GM21367 (cell line): ENCODE measurements around the gene ABCA8.

Source experiments
- ATAC-seq: cut with Tn5 transposase; IDR thresholded peaks from one replicate; pipeline ENCODE4 v1.9.1; 2021; ENCODE audit not compliant: unreplicated experiment

Gene ABCA8

DNA sequence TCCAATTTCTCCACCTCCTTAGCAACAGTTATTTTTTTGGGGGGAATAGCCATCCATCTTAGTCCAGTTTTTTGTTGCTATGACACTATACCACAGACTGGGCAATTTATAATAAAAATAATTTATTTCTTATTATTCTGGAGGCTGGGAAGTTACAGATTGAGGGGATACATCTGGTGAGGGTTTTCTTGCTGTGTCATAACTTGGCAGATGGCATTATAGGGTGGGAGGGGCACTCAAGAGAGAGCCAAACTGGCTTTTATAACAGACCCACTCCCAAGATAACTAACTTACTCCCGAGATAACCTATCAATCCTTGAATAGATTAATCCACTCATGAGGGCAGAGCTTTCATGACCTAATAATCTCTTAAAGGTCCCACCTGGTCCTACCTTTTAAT is 84.2 kb downstream of the ABCA8 start:
- no peak for ATAC-seq

DNA sequence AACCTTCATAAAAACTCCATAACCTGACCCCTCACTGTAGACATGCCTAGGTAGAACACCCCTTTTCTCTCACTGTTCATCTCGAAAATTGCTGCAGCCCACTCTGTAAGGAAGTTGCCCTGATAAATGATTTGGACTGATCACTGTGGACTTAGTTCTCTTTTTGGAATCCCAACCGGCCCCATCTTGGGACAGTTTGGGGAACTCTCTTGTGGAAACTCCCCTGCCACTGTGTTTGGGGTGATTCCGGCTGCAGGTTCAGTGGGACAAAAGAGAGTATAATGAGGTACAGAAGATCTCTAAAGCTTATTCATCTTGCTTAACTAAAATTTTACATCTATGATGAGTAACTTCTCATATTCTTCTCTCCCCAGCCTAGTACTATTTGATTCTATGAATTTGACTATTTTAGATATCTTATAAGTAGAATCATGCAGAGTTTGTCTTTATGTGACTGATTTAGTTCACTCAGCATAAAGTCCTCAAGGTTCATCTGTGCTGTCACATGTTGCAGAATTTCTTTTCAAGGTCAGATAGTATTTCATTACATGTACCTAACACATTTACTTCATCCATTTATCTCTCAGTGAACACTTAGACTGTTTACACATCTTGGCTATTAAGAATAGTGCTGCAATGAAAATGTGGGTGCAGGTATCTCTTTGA is 84.9 kb downstream of the ABCA8 start:
- ATAC-seq, result no peak

DNA sequence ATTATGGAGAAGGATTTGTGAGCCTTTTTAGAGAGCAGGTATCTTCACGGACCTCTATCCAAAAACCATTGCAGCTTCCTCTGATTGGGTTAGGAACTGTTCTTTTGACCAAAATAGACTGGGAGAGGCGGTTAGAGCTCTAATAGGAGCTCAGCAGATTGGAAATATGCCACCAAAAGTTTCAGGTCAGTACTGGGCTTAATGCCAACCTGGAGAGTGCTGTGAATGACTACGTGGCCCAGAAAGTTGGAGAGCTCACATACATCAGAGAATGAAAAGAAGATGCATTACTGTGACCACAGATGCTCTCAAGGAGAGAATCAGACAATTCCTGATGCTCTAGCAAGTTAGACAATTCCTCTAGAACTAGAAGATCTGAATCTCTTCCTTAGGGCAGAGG is 86.5 kb downstream of the ABCA8 start:
- ATAC-seq, result no peak

DNA sequence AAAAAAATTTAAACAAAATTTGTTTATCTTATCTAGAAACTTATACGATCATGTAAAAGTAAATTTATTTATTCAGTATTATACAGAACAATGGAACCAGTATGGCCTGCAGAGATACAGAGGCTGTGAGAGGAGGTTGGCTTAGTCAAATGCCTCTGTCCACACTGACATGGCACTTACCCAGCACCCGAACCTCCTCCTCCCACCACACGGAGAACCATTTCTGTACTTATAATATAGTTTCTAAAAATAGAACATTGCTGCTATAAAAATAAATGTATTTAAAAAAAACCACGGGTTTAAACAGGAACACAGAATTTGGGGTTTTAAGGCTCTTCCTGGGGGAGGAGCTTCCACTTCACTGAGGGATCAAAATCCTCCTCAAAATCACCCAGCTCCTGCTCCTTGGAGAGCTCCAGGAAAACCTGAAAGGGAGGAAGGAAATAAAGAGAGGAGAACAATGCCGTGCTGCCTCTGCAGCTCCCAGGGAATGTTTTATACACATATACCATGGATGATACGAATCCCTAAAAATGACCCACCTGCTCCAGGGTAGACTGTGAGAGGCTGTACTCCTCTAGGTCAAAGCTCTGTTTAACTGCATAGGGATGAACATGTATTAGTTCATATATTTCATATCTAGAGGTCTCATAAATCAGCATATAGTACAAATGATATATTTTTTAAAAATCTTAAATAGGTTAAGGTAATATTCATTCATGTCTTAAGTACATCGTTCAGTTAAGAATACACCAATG is 87.3 kb downstream of the ABCA8 start:
- no peak for ATAC-seq

- ATAC-seq, result no peak
These were observed 89.6 kb downstream of the ABCA8 start for GRCh38 chr17:68865584-68865983.

- ATAC-seq, result no peak
These were observed 92.0 kb downstream of the ABCA8 start for GRCh38 chr17:68863091-68863652.

DNA sequence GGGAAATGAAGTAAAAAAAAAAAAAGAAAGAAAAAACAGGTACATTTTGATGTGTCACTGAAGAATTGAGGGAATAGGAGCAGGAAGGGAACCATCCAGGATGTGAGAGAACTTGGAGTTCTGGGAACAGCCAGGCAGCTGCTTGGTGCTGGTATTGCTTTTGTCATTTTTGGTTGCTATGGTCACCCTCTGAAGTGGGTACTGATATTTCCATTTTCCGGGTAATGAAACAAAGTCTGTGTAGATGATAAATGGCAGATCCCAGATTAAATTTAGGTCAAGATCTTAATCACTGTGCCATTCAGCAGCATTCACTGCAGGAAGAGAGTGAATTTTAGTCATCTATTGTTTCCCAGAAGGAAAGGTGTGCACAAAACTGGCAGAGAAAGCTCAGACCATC is 93.6 kb downstream of the ABCA8 start:
- ATAC-seq, result no peak

GRCh38 chr17:68860941-68861340 is 94.3 kb downstream of the ABCA8 start:
- ATAC-seq, result no peak

DNA sequence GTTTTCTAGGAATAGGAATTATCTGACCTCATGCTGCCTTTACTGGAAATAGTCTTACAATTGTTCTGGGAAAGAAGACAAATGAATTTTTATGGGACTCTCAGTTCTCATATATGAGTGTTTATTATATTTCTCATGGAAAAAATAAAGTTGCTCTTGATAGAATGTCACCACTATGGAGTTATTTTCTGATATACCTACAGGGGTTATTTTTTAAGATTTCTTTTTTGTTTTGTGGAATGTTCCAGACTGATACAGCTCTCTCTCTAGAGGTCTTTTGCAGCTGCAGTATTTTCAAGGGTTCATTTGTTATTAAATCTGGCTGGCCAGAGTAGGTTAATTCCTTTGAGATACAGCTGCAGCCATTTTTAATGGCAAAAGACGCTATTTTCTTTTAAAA is 100.7 kb downstream of the ABCA8 start:
- no peak for ATAC-seq

DNA sequence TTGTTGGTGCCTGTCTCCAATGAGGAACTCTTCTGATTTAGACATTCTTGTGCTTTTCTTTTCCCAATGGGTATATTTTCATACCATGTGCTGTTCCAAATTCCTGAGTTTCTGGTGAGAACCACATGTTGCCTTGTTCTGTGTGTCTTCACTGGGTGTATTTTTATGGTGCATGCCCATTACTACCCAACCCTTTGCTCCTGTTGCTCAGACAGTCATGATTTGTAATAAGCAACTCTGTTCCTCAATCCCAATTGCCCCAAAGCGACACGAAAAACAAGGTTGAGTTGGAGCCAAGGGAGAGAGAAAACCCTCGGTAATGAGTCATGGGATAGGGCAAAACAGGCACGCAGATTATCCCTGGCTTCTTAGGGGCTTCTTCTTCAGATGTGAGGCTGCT is 101.8 kb downstream of the ABCA8 start:
- ATAC-seq, result no peak

DNA sequence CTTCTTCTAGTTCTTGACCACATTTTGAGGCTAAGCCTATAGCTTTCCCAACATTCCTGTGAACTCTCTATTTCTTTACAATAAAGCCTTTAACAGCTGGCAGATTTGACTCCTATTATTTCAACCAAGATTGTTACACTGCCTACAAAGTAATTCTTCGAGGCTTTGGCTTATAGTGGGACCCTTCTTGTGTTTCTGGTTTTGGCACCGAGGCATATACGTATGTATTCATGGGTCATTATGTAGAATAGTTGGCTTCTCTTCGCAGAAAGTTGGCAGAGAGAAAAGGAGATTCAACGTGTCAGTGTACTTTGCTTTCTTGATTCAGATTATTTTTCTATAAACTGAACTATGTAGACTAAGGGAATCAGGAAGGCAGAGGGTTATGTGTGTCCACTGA is 102.2 kb downstream of the ABCA8 start:
- no peak for ATAC-seq

- no peak for ATAC-seq
These were observed 103.3 kb downstream of the ABCA8 start for GRCh38 chr17:68851890-68852289.

DNA sequence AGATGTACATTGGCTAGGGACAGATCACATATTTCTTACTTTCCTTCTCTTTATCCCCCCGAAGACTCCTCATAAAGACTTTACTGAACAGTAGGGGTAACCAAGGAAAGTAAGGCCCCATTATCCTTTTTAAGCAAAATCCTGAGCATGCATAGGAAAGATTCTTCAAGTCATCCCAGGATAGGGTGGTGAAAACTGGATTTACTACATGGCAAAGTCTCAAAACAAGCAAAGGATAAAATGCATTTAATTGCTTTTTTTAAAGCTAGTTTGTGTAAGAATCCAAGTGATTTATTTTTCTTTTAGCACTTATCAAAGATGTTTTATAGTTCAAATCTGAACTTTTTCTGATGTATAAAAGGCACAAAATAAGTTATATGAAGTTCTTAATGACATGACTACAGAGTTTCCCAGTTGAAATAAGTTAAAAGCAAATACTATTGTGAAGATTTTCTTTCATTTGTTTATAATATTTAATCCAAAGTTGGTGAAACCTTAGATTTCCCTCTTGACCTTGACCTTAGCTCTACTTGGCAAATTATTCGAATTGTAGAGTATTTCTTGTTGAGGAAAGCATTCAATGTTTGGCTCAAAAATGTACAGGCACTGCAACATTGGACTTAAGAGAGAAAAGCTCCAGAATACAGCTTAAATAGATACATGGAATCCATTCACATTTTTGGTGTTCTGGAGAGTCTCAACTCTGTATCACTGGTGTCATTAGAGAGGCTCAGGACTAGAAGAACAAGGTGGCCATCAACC is 104.3 kb downstream of the ABCA8 start:
- no peak for ATAC-seq

- ATAC-seq, result no peak
These were observed 105.2 kb downstream of the ABCA8 start for GRCh38 chr17:68849673-68850610.

DNA sequence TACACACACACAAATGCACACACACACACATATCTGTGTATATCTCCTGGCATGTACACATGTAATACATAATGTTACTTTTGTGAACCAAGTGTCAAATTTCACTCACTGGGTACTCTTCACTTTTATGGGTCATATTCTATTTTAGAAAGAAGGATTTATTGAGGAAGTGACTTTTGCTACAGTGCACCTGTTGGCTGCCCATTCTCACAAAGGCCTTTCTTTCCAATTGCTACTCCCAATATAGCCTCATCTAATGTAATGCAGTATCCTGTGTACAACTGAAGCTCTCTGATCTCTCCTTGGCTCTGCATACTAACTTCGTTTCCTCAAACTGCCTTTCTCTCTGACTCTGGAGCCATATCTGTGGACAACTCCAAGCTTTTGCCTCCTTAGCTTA is 107.5 kb downstream of the ABCA8 start:
- no peak for ATAC-seq

GRCh38 chr17:68843522-68843921 is 111.7 kb downstream of the ABCA8 start:
- ATAC-seq, result no peak

DNA sequence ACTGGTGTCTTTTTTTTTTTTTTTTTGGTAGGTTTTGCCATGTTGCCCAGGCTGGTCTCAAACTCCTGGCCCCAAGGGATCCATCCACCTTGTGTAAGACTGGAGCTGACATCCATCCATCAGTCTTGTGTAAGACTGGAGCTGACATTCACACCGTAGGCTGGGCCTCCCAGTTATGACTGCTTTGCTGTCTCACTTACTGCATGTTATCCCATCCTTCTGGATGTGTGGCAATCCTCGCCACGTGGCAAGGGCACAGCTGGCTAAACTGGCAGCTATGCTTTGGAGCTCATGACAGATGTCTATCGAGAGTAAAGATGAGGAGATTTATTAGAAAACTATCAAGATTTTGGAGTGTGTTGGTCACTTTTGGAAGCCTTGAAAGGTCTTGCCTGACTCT is 115.1 kb downstream of the ABCA8 start:
- ATAC-seq, result no peak

DNA sequence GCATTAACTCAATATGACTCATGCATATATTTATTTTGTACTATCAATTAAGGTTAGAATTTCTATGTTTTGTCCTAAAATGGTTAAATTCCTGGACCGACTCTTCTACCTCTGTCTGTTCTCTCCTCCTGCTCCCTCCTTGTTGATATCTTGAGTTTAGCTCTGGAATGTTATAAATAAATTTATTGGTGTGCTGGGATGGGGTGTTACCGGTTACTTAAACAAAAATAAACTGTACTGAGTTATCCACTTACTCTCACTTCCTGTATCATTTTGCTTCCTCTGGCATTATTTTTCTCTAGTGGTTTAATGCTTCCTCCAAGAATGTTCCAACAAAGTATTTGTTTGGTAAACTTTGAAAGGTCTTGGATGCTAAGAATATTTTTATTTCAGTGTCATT is 120.1 kb downstream of the ABCA8 start:
- ATAC-seq, result no peak

GRCh38 chr17:68834328-68834836 is 120.8 kb downstream of the ABCA8 start:
- no peak for ATAC-seq

DNA sequence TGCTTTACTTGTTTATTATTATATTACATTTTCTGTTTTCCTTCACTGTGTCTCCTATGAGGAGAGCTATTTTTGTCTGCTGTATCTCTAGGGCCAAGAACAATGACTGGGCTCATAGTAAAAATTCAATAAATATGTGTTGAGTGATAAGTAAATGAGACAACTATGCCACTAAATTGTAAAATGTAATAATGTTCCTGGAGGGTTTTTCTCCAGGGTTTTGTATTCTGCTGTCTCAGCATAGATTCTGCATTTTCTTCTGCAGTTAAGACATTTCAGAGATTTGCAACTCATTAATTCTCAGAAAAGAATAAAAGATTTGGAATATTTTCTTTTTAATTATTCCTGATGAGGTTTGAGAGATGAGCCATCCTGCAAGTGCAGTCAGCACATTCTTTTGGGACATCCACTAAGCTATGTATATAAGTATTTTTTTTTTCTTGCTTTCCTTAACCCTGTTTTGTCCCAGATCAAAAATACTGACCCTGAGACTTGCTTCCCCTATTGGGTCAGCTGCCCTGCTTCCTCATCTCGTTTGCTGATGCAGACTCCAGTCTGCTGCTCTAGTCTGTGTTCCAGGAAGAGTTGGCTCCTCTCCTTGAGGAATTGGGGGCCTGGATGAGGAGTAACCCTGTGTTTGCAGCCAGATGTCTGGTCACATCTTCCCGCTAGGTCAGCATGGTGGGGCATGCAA is 122.9 kb downstream of the ABCA8 start:
- no peak for ATAC-seq
